ENCODE data around the gene MVD.
A peak's percentile ranks its signal among the peaks of the same experiment; 100 is the strongest.

The MVD gene, protein sequence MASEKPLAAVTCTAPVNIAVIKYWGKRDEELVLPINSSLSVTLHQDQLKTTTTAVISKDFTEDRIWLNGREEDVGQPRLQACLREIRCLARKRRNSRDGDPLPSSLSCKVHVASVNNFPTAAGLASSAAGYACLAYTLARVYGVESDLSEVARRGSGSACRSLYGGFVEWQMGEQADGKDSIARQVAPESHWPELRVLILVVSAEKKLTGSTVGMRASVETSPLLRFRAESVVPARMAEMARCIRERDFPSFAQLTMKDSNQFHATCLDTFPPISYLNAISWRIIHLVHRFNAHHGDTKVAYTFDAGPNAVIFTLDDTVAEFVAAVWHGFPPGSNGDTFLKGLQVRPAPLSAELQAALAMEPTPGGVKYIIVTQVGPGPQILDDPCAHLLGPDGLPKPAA

DNA sequence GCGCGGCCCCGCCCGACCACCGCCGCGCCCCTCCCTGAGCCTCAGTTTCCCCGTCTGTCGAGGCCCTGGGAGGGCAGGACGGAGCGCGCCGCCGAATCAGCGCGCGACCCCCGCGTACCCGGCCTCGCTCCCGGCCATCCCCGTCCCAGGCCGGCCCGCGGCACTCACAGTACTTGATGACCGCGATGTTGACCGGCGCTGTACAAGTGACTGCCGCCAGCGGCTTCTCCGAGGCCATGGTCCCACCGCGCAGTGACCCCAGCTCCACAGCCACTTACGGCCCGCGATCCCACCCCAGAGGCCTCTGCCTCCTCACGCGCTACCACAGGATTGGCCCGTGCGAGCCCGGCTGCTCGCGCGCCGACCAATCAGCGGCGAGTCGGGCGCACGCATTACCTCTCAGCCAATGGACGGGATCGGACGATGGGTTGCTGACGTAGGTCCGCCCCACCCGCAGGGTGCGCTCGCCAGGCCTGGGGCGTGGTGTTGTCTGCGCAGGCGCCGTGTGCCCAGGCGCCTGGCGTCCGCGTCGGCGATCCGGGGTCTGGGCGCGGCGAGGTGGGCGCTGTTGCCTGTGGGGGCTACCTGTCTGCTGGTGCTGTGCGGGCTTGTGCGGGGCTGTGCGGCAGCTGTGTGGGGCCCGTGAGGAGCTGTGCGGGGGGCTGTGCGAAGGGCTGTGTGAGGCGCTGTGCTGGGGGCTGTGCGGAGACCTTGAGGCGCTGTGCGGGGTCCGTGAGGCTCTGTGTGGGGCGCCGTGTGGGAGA, at the start of gene MVD:
Gene MVD (minus strand): TSS at position 249 of the 764 bp plus-strand sequence. CDS start 11 bp downstream, at position 238.
- Histone ChIP-seq H3K36me3 (peaks cover 0 to 5% (median 2%) of the 10 kb centered on the region in 3 donors), H3K4me3 (peak within 1 kb of the TSS; percentile 86 to 93), H3K4me1 (peaks cover 0 to 20% (median 11%) of the 10 kb centered on the region in 4 donors), H3K9me3 (no peaks in the 10 kb centered on the region), H3K27me3 (no peaks in the 10 kb centered on the region), H3K27ac (peak within 1 kb of the TSS; percentile 81 to 82)
- no peak for TF ChIP-seq CTCF (IDR thresholded peaks at IDR 0.05)
- DNase-seq: peak; percentile 97 to 98
- intact Hi-C loops (cut with DNase I; ENCODE audit: low total_unique reads): no loop called here

- no peak overlapping the region for H3K27ac ChIP-seq
- peaks cover 0 to 10% (median 5%) of the 10 kb centered on the region in 4 donors for H3K4me1 ChIP-seq
- intact Hi-C loops (cut with DNase I; ENCODE audit: low total_unique reads): no loop called here
- H3K9me3 ChIP-seq: no peaks in the 10 kb centered on the region
- peaks cover 38 to 56% (median 44%) of the 10 kb centered on the region in 3 donors for H3K36me3 ChIP-seq
- TF ChIP-seq CTCF (IDR thresholded peaks at IDR 0.05): no peak
- no peak for DNase-seq
- H3K4me3 ChIP-seq: no peak overlapping the region
- H3K27me3 ChIP-seq: no peaks in the 10 kb centered on the region
Measured at GRCh38 chr16:88712362-88712979, 49.6 kb upstream of the MVD start.

DNA sequence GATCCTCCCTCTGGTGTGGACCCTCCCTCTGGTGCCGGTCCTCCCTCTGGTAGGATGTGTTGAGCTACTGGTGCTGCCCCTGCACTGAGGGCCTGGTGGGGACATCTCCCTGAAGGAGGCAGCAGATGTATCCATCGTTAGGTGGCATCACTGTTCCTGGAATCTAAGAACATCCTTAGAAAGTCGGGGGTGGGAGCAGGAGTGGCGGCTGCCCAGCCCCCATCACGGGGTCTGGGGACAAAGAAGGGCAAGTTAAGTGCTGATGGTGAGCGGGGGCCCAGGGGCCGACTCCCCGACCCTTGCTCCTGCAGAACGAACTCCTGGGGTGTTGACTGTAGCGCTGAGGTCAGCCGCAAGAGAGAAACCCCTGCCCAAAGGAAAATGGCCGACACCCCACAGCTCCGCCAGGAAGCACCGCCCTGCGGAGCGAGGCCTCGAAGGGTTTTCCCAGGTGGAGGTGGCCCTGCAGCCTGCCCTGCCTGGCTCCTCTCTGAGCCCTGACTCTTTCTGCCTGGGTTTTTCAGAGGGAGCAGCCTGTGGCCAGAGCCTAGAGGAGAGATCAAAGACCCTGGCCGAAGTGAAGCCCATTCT, 49.0 kb upstream of the MVD start:
- H3K4me1 ChIP-seq: peaks cover 0 to 16% (median 12%) of the 10 kb centered on the region in 4 donors
- intact Hi-C loops (cut with DNase I; ENCODE audit: low total_unique reads): no loop called here
- peaks cover 32 to 50% (median 37%) of the 10 kb centered on the region in 3 donors for H3K36me3 ChIP-seq
- no peak overlapping the region for H3K4me3 ChIP-seq
- no peaks in the 10 kb centered on the region for H3K9me3 ChIP-seq
- DNase-seq: no peak
- TF ChIP-seq CTCF (IDR thresholded peaks at IDR 0.05): no peak
- no peak overlapping the region for H3K27ac ChIP-seq
- no peaks in the 10 kb centered on the region for H3K27me3 ChIP-seq

DNA sequence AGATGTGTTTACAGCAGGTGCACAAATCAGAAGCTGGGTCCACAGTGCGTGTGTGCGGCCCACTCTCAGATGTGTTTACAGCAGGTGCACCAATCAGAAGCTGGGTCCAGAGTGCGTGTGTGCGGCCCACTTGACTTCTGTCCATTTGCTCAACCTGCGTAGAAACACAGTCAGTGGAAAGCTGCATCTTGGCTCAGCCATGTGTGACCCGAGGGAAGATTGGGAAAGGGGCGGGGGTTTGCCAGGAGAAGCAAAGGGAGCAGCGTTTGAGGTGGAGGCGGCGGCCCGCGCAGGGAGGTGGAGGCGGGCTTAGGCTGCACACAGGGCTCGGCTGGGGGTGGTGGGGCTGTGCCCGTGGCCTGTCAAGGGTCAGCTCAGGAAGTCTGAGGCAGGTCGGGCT, 47.7 kb upstream of the MVD start:
- Histone ChIP-seq H3K27ac (no peak overlapping the region), H3K9me3 (no peaks in the 10 kb centered on the region), H3K4me3 (no peak overlapping the region), H3K4me1 (peaks cover 0 to 22% (median 16%) of the 10 kb centered on the region in 4 donors), H3K36me3 (peaks cover 19 to 37% (median 24%) of the 10 kb centered on the region in 3 donors), H3K27me3 (no peaks in the 10 kb centered on the region)
- no peak for DNase-seq
- intact Hi-C loops (cut with DNase I; ENCODE audit: low total_unique reads): no loop called here
- TF ChIP-seq CTCF (IDR thresholded peaks at IDR 0.05): no peak

All from tibial artery (tissue), 4 donors.